SK-N-MC (cell line): ENCODE measurements around the gene PCSK2.

Experiments used
- EZH2 ChIP-seq: fragments of 200-600 bp; sonication (generic); IDR thresholded peaks from one replicate; pipeline ENCODE4 v1.6.1; 2017; ENCODE audit warnings: antibody characterized with exemption
- POLR2AphosphoS5 ChIP-seq: IDR thresholded peaks from 2 replicates; pipeline ENCODE4 v1.6.1; 2012; ENCODE audit warnings: mild to moderate bottlenecking, low read depth, low read length, borderline replicate concordance

DNA sequence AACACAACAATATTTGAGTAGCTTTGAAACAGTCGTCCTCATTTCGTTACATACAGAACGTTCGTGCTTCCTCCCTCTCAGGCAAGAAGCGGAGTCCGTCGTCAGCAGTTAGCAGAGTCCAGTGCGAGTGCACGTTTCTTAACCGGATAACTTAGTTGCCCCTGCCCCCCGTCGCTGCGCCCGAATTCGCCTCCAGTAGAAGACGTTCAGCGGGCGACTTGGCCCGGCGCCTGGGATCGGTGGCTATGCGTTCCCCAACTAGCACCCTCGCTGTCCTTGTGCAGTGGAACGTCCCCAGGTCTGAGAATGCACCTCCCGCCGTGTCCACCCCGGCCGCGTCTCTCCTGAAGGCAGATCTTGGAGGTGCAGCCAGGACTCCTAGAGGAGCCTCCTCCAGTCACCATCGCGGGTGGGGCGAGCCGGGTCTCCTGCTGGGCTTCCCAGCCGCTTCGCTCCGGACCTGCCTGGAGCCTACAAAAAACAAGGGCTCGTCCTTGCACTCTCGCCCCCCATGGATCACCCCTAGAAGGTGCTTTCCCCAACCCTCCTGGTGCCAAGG is 910 bp upstream of the PCSK2 start:
- no peak for TF ChIP-seq EZH2
- no peak for TF ChIP-seq POLR2AphosphoS5
